Loucy (cell line): Measurements from ENCODE around the gene RPUSD2.

Experiments
- H2AFZ ChIP-seq: fragments of 200-600 bp; sonication (generic); 2 replicates; pipeline ENCODE4 v1.6.0; 2016; ENCODE audit warnings: antibody characterized with exemption, mild to moderate bottlenecking, low read length, moderate library complexity
- H3F3A ChIP-seq: fragments of 200-600 bp; 2 replicates; pipeline ENCODE4 v1.6.0; 2016; ENCODE audit warnings: antibody characterized with exemption, low read depth, mild to moderate bottlenecking
- H3K27me3 ChIP-seq: fragments of 200-600 bp; sonication (generic); 2 replicates; pipeline ENCODE4 v1.6.1; 2014; ENCODE audit warnings: low read length, mild to moderate bottlenecking; ENCODE audit not compliant: insufficient read depth, poor library complexity, severe bottlenecking
- H3K36me3 ChIP-seq: fragments of 200-600 bp; sonication (generic); 2 replicates; pipeline ENCODE4 v1.6.1; 2016; ENCODE audit warnings: low read length; ENCODE audit not compliant: insufficient read depth
- H3K4me1 ChIP-seq: fragments of 200-600 bp; sonication (generic); 2 replicates; pipeline ENCODE4 v1.5.1; 2014; ENCODE audit warnings: low read length, mild to moderate bottlenecking; ENCODE audit not compliant: insufficient read depth, poor library complexity, severe bottlenecking
- H3K4me2 ChIP-seq: fragments of 200-600 bp; sonication (generic); 2 replicates; pipeline ENCODE4 v1.6.0; 2014; ENCODE audit warnings: antibody characterized with exemption, low read length, low read depth, mild to moderate bottlenecking; ENCODE audit not compliant: poor library complexity, severe bottlenecking
- H3K4me3 ChIP-seq: fragments of 200-600 bp; sonication (generic); 2 replicates; pipeline ENCODE4 v1.5.1; 2014; ENCODE audit warnings: low read length, mild to moderate bottlenecking, mixed read lengths; ENCODE audit not compliant: poor library complexity, severe bottlenecking
- H3K79me2 ChIP-seq: fragments of 200-600 bp; sonication (generic); 2 replicates; pipeline ENCODE4 v1.6.1; 2014; ENCODE audit warnings: low read length; ENCODE audit not compliant: insufficient read depth
- H3K9ac ChIP-seq: fragments of 200-600 bp; sonication (generic); 2 replicates; pipeline ENCODE4 v1.6.0; 2014; ENCODE audit warnings: mild to moderate bottlenecking, low read depth, low read length, moderate library complexity; ENCODE audit not compliant: poor library complexity, severe bottlenecking
- H3K9me2 ChIP-seq: fragments of 200-600 bp; sonication (generic); replicated peaks from 2 replicates; pipeline ENCODE4 v1.6.1; 2016; ENCODE audit warnings: low read depth, low read length, mixed read lengths
- H3K9me3 ChIP-seq: fragments of 200-600 bp; sonication (generic); 2 replicates; pipeline ENCODE4 v1.6.1; 2014; ENCODE audit warnings: mild to moderate bottlenecking, antibody characterized with exemption, low read length, low read depth; ENCODE audit not compliant: insufficient read depth
- H4K20me1 ChIP-seq: fragments of 200-600 bp; sonication (generic); 2 replicates; pipeline ENCODE4 v1.6.0; 2014; ENCODE audit warnings: antibody characterized with exemption, low read length, mild to moderate bottlenecking; ENCODE audit not compliant: insufficient read depth, poor library complexity, severe bottlenecking
- EZH2phosphoT487 ChIP-seq: fragments of 200-600 bp; IDR thresholded peaks from 2 replicates; pipeline ENCODE4 v1.6.1; 2018; ENCODE audit warnings: antibody characterized with exemption, mild to moderate bottlenecking, moderate library complexity, borderline replicate concordance
- TF ChIP-seq, protein P1 (sequence below): fragments of 200-600 bp; sonication (generic); conservative IDR thresholded peaks from 2 replicates; pipeline ENCODE4 v1.5.1; 2014; ENCODE audit warnings: mild to moderate bottlenecking, antibody characterized with exemption, low read length

Gene RPUSD2

DNA sequence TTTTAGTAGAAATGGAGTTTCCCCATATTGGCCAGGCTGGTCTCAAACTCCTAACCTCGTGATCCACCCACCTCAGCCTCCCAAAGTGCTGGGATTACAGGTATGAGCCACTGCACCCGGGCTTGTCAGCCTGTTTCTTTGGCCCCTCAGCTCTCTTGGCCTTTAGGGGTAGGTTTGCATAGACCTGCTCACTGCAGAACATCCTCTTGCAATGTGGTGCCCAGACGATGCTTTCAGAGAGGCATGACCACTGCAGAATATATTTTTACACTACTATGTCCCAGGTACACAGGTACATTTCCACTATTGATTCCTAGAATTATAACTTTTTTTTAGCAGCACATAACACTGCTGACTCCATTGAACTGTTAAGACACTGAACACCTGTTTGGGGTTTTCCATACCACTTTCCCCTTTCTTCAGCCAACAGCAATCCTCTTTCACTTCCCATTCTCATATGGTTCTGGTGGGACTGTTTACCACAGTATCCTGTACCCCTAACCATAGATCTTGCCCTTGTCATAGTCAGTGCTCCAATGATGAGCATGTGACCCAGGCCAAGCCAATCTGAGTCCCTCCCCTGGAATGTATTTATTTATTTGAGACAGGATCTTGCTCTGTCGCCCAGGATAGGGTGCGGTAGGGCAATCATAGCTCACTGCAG lies 25.3 kb upstream of the RPUSD2 start:
- Histone ChIP-seq H3K9me2 (no peaks in the 10 kb centered on the region), H3K79me2 (no peaks in the 10 kb centered on the region), H2AFZ (no peak overlapping the region), H3K36me3 (peaks cover 5% of the 10 kb centered on the region; the same call in 1 of the 2 replicates), H3K4me1 (peaks cover 12% of the 10 kb centered on the region), H3K4me3 (no peak overlapping the region), H3K4me2 (no peak overlapping the region), H3F3A (no peaks in the 10 kb centered on the region), H4K20me1 (no peaks in the 10 kb centered on the region), H3K9me3 (no peaks in the 10 kb centered on the region), H3K27me3 (no peaks in the 10 kb centered on the region), H3K9ac (no peak overlapping the region)
- TF ChIP-seq EZH2phosphoT487, result no peak

DNA sequence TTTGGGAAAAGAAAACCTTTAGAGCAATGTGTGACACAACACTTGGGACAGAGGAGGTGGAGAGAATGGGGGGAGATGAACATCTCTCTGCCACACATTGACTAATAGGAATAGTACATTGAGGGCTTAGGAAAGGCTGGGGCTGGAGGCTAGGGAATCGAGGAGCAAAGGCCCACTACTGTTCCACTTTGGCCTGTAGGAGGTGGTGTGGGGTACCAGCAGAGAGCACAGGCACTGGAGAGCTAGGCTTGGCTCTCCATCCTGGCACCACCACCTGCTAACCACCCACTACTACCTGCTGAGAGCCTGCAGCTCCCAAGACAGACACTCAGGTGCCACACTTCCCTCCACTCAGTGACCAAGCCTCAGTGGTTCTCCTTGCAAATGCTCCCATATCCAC lies 23.6 kb upstream of the RPUSD2 start:
- peaks cover 12% of the 10 kb centered on the region for H3K4me1 ChIP-seq
- no peak overlapping the region for H3K4me2 ChIP-seq
- no peaks in the 10 kb centered on the region for H4K20me1 ChIP-seq
- H3K36me3 ChIP-seq, result peaks cover 5% of the 10 kb centered on the region; the same call in 1 of the 2 replicates
- H3K9me2 ChIP-seq, result no peaks in the 10 kb centered on the region
- H3K4me3 ChIP-seq, result no peak overlapping the region
- no peaks in the 10 kb centered on the region for H3K27me3 ChIP-seq
- no peak overlapping the region for H3K9ac ChIP-seq
- H3F3A ChIP-seq, result no peaks in the 10 kb centered on the region
- H3K9me3 ChIP-seq, result no peaks in the 10 kb centered on the region
- H2AFZ ChIP-seq, result no peak overlapping the region
- H3K79me2 ChIP-seq, result no peaks in the 10 kb centered on the region
- no peak for TF ChIP-seq EZH2phosphoT487
- TF ChIP-seq, protein P1, sequence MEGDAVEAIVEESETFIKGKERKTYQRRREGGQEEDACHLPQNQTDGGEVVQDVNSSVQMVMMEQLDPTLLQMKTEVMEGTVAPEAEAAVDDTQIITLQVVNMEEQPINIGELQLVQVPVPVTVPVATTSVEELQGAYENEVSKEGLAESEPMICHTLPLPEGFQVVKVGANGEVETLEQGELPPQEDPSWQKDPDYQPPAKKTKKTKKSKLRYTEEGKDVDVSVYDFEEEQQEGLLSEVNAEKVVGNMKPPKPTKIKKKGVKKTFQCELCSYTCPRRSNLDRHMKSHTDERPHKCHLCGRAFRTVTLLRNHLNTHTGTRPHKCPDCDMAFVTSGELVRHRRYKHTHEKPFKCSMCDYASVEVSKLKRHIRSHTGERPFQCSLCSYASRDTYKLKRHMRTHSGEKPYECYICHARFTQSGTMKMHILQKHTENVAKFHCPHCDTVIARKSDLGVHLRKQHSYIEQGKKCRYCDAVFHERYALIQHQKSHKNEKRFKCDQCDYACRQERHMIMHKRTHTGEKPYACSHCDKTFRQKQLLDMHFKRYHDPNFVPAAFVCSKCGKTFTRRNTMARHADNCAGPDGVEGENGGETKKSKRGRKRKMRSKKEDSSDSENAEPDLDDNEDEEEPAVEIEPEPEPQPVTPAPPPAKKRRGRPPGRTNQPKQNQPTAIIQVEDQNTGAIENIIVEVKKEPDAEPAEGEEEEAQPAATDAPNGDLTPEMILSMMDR, result peak; percentile 15; the same call in 1 of the 2 replicates

DNA sequence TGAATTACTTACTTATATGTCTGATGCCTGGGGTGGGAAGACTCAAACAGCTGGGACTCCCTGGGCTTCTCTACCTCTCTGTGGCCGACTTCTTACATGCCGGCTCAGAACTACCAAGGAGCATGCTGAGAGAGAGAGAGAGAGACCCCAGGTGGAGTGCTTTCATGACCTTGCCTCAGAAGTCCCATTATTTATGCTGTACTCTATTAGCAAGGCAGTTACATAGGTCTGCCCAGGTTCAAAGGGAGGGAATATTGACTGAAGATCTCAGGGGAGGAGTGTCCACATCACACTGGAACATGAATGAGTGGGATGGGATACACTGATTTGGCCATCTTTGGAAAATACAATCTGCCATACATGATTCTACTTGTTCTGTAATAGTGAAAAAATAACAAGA lies 20.5 kb upstream of the RPUSD2 start:
- H3K4me1 ChIP-seq, result peaks cover 5% of the 10 kb centered on the region
- H3K9me2 ChIP-seq, result no peaks in the 10 kb centered on the region
- no peaks in the 10 kb centered on the region for H3K9me3 ChIP-seq
- H4K20me1 ChIP-seq, result no peaks in the 10 kb centered on the region
- no peak for TF ChIP-seq EZH2phosphoT487
- TF ChIP-seq, protein P1, result no peak
- no peaks in the 10 kb centered on the region for H3F3A ChIP-seq
- H3K4me2 ChIP-seq, result no peak overlapping the region
- H3K27me3 ChIP-seq, result no peaks in the 10 kb centered on the region
- H3K4me3 ChIP-seq, result no peak overlapping the region
- H3K9ac ChIP-seq, result no peak overlapping the region
- H2AFZ ChIP-seq, result no peak overlapping the region
- H3K36me3 ChIP-seq, result peaks cover 5% of the 10 kb centered on the region; the same call in 1 of the 2 replicates
- H3K79me2 ChIP-seq, result no peaks in the 10 kb centered on the region

DNA sequence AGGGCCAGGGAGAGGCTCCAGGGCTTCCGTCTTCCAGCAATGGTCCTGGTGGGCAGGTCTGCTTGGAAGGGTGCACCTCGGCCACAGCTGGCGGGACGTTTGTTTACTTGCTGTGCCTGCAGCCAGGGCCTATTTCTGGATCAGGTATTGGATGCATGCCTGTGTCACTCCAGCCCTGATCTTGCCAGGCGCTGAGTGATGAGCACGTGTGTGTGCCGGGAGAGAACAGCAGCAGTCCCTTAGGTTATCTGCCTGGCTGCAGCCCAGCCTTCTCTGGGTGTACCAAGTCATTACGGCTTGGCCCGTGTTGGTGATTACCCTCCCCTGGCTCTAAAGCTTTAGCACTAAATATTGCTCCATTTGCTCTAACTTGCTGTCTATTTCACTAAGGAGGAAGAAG lies 19.2 kb upstream of the RPUSD2 start:
- H2AFZ ChIP-seq, result no peak overlapping the region
- no peaks in the 10 kb centered on the region for H3K4me1 ChIP-seq
- no peaks in the 10 kb centered on the region for H3K9me3 ChIP-seq
- no peak overlapping the region for H3K4me3 ChIP-seq
- no peaks in the 10 kb centered on the region for H3F3A ChIP-seq
- no peak overlapping the region for H3K4me2 ChIP-seq
- no peaks in the 10 kb centered on the region for H3K27me3 ChIP-seq
- H3K9me2 ChIP-seq, result no peaks in the 10 kb centered on the region
- H3K36me3 ChIP-seq, result peaks cover 5% of the 10 kb centered on the region; the same call in 1 of the 2 replicates
- H3K9ac ChIP-seq, result no peak overlapping the region
- no peak for TF ChIP-seq EZH2phosphoT487
- TF ChIP-seq, protein P1, result no peak
- no peaks in the 10 kb centered on the region for H4K20me1 ChIP-seq
- H3K79me2 ChIP-seq, result no peaks in the 10 kb centered on the region
